ENCODE results near the gene HIPK4.

The HIPK4 gene

GRCh38 chr19:40363069-40363468, 26.9 kb downstream of the HIPK4 start:
- no peak for DNase-seq

DNA sequence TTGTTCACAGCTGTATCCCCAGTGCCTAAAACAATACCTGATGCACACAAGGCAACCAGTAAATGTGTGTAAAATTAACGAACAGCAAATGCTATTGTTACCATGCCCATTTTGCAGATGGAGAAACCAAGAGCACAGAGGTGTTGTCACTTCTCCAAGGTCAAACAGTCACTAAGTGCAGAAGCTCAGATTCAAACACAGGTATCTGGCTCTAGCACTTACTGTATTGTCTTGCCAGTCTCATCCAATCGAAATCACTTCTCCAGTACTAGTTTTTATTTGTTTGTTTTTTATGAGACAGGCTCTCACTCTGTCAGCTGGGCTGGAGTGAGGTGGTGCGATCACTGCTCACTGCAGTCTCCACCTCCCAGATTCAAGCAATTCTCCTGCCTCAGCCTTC, 27.8 kb downstream of the HIPK4 start:
- no peak for DNase-seq

GRCh38 chr19:40360708-40361241, 29.2 kb downstream of the HIPK4 start:
- no peak for DNase-seq

GRCh38 chr19:40360020-40360707, 29.8 kb downstream of the HIPK4 start:
- no peak for DNase-seq

GRCh38 chr19:40358773-40359172, 31.2 kb downstream of the HIPK4 start:
- no peak for DNase-seq

DNA sequence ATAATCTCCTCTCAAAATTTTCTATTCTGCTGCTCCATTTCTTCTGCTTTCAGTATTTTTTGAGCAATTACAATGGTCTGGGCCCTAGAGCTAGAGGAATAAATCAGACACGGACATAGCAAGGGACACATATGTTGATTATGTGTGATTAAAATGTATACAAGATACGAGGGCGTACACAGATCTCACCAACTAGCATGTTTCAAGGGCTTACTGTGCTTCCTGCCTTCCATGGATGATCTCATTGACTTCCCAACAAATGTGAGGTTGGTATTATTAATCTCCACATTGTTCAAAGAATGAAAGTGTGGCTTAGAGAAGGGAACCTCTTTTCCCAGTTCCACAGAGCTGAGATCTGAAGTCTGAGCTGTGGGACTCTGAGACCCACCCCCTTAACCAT, 32.3 kb downstream of the HIPK4 start:
- DNase-seq, result no peak

- DNase-seq, result no peak
Measured at GRCh38 chr19:40356681-40357595, 33.0 kb downstream of the HIPK4 start.

GRCh38 chr19:40355975-40356680, 33.9 kb downstream of the HIPK4 start:
- DNase-seq, result no peak

- DNase-seq, result peak; percentile 37
Measured at GRCh38 chr19:40348961-40349507, 40.9 kb downstream of the HIPK4 start.

DNA sequence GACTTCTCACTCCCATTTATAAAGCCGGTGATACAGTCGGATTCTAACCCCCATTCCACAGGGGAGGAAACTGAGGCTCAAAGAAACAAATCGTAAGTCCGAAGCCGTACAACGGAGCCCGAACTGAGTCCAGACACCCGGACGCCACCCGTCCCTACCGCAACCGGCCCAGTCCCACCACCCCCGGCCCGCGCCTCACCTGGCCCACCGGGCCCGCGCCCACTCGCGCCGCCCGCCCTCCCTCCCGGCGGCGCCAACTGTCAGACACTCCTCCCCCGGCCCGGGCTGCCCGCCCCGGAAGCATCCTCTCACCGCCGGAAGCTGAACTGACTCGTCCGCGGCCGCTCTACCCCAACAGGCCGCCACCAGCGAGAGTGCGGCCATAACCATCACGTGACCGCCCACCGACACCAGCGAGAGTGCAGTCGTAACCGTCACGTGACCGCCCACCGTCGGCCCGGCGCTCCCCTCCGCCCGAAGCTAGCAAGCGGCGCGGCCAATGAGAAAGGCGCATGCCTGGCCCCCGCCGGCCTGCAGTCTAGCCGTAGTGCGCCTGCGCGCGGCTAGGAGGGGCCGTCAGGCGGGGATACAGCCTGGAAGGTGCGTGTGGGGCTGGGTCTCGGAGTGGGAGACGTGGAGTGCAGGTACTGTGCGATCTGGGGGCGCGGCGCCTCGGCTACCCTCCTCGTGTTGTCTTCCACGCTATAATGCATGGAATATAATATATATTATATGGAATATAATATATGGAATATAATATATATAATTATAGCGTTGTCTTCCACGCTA, 41.7 kb downstream of the HIPK4 start, which contains the start of the genes C19orf47 and PLD3:
C19orf47 (minus strand) TSS at position 273 of the 789 bp plus-strand sequence. CDS start 6,540 bp downstream, outside the sequence.
PLD3 (plus strand) TSS at position 571 of the 789 bp plus-strand sequence. CDS start 17,789 bp downstream, outside the sequence.
- DNase-seq, result peak; percentile 99

DNA sequence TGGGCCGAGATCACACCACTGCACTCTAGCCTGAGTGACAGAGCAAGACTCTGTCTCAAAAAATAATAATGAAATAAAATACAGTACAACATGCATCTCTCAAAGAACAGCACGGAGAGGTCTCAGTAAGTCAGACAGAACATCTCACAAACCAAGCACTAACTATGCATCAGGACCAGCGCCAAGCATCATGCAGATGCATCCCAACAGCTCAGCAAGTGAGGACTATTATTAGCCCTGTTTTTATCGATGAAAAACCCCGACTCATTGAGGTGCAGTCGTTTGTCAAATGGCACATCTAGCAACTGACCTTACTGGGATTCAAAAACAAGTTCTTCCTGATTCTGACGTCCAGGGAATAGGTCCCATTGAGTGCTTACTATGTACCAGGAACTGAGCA, 45.6 kb downstream of the HIPK4 start:
- no peak for DNase-seq

GRCh38 chr19:40342644-40343311, 47.2 kb downstream of the HIPK4 start:
- DNase-seq, result no peak

- no peak for DNase-seq
Measured at GRCh38 chr19:40341601-40342482, 48.1 kb downstream of the HIPK4 start.

DNA sequence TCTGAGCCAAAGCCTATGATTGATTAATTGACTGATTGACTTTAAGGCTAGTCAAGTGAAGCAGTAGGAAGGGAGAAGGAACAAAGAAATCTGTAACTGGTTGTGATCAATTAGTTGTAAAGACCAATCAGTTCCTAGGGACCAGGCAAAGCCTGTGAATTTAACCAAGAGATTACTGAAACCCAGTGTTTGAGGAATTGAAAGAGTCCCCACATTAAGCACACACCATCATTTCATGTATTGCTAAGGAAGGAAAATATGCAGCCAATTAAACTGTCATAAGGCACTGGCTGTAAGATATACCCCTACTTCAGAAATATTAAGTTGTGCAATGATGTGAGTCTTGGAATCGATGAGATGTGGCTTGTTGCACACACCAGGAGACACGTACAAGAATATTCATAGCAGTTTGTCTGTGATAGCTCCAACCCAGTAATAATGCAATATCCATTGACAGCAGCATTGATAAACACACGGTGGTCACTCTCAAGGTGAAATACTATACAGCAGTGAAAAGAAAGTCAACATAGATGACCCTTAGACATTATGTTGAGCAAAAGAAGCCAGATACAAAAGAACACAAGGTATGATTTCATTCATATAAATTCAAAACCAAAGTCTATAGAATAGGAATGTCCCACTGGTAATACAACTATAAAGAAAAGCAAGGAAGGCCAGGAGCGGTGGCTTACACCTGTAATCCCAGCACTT, 50.8 kb downstream of the HIPK4 start:
- DNase-seq, result no peak

DNA sequence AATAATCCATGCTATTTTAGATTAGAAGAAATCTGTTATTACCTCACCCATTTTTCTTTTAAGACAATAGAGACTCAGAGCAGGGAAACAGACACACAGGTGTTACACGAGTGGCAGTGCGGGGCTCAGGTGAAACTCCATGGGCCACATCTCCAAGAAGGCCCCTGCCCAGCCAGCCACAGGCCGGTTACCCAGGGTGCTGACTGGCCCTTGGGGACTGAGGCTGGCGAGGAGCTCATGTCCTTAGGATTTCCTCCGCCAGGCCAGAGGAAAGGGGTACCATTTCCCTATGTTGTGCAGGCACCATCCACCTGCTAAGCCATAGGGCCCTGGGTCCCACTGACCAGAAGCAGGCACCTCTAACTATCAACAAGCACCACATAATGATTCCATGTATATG, 52.4 kb downstream of the HIPK4 start:
- DNase-seq, result no peak

DNA sequence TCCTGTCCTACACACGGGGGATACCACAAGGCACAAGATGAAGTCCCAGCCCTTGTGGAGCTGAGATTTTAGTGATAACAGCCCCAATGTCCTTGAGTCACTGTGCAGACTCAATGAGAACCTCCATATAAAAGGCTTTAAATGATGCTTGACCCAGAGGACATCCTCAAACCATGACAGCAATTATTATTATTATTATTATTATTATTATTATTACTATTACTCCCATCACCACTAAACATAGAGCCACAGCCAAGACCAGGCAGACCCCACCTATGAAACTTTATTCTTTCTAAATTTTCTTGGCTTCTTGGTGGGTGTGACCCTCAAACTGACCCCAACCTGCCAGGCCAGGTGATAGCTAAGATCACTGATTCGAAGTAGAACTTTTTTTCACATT, 52.9 kb downstream of the HIPK4 start:
- no peak for DNase-seq

DNA sequence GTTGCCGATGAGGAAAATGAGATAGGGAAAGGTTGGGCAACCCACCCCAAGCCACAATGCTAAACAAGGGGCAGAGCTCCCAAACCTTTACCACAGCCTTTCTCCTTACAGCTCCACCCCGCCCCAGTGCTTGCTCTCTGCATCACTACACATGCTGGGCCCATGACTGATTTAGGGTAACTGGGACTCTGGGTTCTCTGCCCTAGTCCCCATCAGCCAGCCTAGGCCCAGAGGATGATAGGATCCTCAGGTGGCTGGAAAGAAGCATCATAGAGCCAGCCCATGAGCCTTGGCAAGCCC, 53.4 kb downstream of the HIPK4 start:
- no peak for DNase-seq

GRCh38 chr19:40335855-40336600, 54.0 kb downstream of the HIPK4 start:
- DNase-seq, result no peak

- no peak for DNase-seq
Measured at GRCh38 chr19:40335101-40335500, 54.9 kb downstream of the HIPK4 start.
